ENCODE data around the gene RLBP1. TPM values are rescaled to one million over a fixed set of nuclear protein-coding genes. Genes with fewer than 3 reads are reported as not detected.

The RLBP1 gene
- total RNA-seq, 2 donors from 2014 or later = not detected

GRCh38 chr15:89175617-89176191, 45.7 kb downstream of the RLBP1 start:
- ATAC-seq (ENCODE audit: insufficient number of reproducible peaks, low FRiP score, low read depth) = no peak
- Histone ChIP-seq H3K4me1 (ENCODE audit: control insufficient read depth in 1 of 2, low read depth in 2 of 2) (peaks cover 6 to 49% of the 10 kb centered on the region in 2 donors), H3K27ac (peak overlapping the region; percentile 16 to 46), H3K9me3 (no peaks in the 10 kb centered on the region), H3K27me3 (replicated peaks; ENCODE audit: insufficient read depth) (no peaks in the 10 kb centered on the region), H3K4me3 (no peak overlapping the region), H3K36me3 (peaks cover 32% of the 10 kb centered on the region)
- DNase-seq (ENCODE audit: low spot score) = no peak
- TF ChIP-seq CTCF (IDR thresholded peaks at IDR 0.05) = no peak

DNA sequence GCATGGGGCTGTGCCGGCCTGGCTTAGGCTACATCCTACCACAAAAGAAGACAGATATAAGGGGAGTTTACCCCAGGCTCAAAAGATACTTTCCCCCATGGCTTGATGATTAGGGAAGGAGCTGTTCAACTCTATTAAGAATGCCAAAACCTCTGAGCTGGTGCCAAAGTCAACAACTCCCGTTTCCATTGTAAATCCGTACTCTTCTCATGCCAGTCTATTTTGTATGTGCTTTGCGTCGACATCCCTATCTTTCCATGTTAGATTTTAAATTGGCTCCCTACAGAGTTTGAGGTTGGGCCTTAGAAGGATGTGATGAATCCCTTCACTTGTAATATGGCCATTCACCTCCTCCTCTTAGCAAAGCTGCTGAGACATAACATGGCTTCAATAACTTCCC, 46.9 kb downstream of the RLBP1 start:
- peaks cover 6 to 53% of the 10 kb centered on the region in 2 donors for H3K4me1 ChIP-seq (ENCODE audit: control insufficient read depth in 1 of 2, low read depth in 2 of 2)
- TF ChIP-seq CTCF (IDR thresholded peaks at IDR 0.05) = no peak
- peak overlapping the region; percentile 46 for H3K27ac ChIP-seq
- DNase-seq (ENCODE audit: low spot score) (no peak), ATAC-seq (ENCODE audit: insufficient number of reproducible peaks, low FRiP score, low read depth) (no peak)
- no peaks in the 10 kb centered on the region for H3K27me3 ChIP-seq (replicated peaks; ENCODE audit: insufficient read depth)
- no peak overlapping the region for H3K4me3 ChIP-seq
- peaks cover 32% of the 10 kb centered on the region for H3K36me3 ChIP-seq
- no peaks in the 10 kb centered on the region for H3K9me3 ChIP-seq

DNA sequence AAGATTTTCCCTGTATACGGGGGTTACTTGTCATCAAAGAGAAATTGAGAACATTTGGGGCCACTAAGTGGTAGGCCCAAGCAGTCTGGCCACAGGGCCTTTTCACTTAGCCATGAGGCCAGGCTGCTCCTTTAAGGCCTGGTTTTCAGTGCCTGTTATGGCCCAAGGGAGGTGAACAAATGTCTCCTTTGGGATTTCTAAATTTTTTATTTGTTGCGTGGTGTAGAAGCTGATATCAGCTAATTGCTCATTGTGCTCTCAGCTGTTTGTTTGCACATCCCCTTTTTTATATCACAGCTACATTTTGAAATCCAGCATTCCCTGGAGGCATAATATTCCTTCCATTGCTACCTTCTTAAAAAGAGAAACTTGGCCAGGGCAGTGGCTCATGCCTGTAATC, 48.5 kb downstream of the RLBP1 start:
- ATAC-seq (ENCODE audit: insufficient number of reproducible peaks, low FRiP score, low read depth) (no peak), DNase-seq (ENCODE audit: low spot score) (no peak)
- no peak overlapping the region for H3K4me3 ChIP-seq
- peak overlapping the region; percentile 14 to 46 for H3K27ac ChIP-seq
- peaks cover 15 to 62% of the 10 kb centered on the region in 2 donors for H3K4me1 ChIP-seq (ENCODE audit: control insufficient read depth in 1 of 2, low read depth in 2 of 2)
- H3K9me3 ChIP-seq = no peaks in the 10 kb centered on the region
- no peaks in the 10 kb centered on the region for H3K27me3 ChIP-seq (replicated peaks; ENCODE audit: insufficient read depth)
- no peak for TF ChIP-seq CTCF (IDR thresholded peaks at IDR 0.05)
- peaks cover 21% of the 10 kb centered on the region for H3K36me3 ChIP-seq

DNA sequence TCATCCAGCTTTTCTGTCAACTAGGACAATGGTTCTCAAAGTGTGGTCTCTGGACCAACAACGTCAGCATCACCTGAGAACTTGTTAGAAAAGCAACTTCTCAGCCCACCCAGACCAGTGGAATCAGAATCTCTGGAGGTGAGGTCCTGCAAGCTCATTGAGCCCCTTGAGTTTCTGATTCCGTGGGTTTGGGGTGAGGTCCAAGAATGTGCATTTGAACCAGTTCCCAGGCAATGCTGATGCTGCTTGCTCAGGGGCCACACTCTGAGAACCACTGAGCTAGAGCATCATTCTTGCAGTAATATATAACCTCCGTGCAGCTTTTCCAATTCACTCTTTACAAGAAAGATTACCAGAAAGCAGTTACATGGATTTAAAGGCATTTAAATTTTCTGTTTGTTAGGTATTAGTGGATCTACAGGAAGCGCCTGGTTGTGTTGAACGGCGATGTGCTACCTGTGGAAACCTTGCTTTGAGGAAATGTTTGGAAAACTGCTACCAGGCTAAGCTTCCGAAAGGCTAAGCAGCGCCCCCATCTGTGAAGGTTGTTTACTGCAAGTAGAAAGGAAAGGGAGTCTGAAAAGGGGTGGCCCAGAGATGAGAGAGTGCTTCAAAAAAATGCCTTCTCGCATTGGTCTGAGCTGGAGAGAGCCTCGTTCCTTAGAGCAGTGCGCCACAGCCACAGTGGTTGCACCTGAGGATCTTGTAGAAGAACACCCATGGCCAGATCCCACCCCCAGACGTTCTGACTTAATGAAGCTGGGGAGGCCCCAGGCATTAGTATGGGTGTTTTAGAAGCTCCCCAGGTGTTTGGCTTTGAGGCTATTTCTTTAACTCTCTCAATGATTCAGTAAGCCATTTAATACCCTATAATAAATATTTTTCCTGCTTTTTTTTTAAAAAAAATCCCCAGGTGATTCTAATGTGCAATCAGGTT, 50.0 kb downstream of the RLBP1 start:
- H3K4me1 ChIP-seq (ENCODE audit: control insufficient read depth in 1 of 2, low read depth in 2 of 2) = peaks cover 28 to 69% of the 10 kb centered on the region in 2 donors
- peak; percentile 55 for TF ChIP-seq CTCF (IDR thresholded peaks at IDR 0.05)
- DNase-seq (ENCODE audit: low spot score) (no peak), ATAC-seq (ENCODE audit: insufficient number of reproducible peaks, low FRiP score, low read depth) (no peak)
- no peaks in the 10 kb centered on the region for H3K9me3 ChIP-seq
- H3K27ac ChIP-seq = no peak overlapping the region
- H3K4me3 ChIP-seq = no peak overlapping the region
- peaks cover 12% of the 10 kb centered on the region for H3K36me3 ChIP-seq
- H3K27me3 ChIP-seq (replicated peaks; ENCODE audit: insufficient read depth) = no peaks in the 10 kb centered on the region

- no peak for TF ChIP-seq CTCF (IDR thresholded peaks at IDR 0.05)
- Histone ChIP-seq H3K4me1 (ENCODE audit: control insufficient read depth in 1 of 2, low read depth in 2 of 2) (peaks cover 38 to 73% of the 10 kb centered on the region in 2 donors), H3K9me3 (no peaks in the 10 kb centered on the region), H3K36me3 (peaks cover 2% of the 10 kb centered on the region), H3K4me3 (no peak overlapping the region), H3K27ac (peak overlapping the region; percentile 16 to 86), H3K27me3 (replicated peaks; ENCODE audit: insufficient read depth) (no peaks in the 10 kb centered on the region)
- DNase-seq (ENCODE audit: low spot score) (no peak), ATAC-seq (ENCODE audit: insufficient number of reproducible peaks, low FRiP score, low read depth) (no peak)
Observed at GRCh38 chr15:89170364-89170763, 51.0 kb downstream of the RLBP1 start.

All from thoracic aorta (tissue), 2 donors.